RWPE1 (cell line): ENCODE measurements around the gene KLF6.

Experiments
- CTCF ChIA-PET: fragments of 350-600 bp; sonication (Branson Sonifier 250); formaldehyde crosslinking; extraction: SDS; loops from one replicate; lab custom pipeline; 2021; lab: Yijun Ruan, JAX
- POLR2A ChIA-PET: fragments of 400-600 bp; formaldehyde crosslinking; extraction: SDS; loops from one replicate; lab custom pipeline; 2020; ENCODE audit warnings: antibody characterized with exemption; ENCODE audit not compliant: low non-redundant PET; lab: Yijun Ruan, JAX
- DNase-seq: peaks from one replicate; pipeline ENCODE4 v3.0.0; 2012; ENCODE audit warnings: low spot score
- H3K27ac ChIP-seq: fragments of 450-650 bp; 2 replicates; pipeline ENCODE4 v1.5.1; 2017
- CTCF ChIP-seq: fragments of 450-650 bp; conservative IDR thresholded peaks from 2 replicates; pipeline ENCODE4 v1.5.1; 2017; ENCODE audit warnings: low read depth, mild to moderate bottlenecking

The KLF6 gene

GRCh38 chr10:3761904-3762303 lies 23.1 kb downstream of the KLF6 start:
- no peak for DNase-seq
- ChIA-PET CTCF (no interaction called here), POLR2A (no interaction called here)
- H3K27ac ChIP-seq: no peak overlapping the region
- no peak for TF ChIP-seq CTCF

GRCh38 chr10:3761021-3761686 lies 23.9 kb downstream of the KLF6 start:
- DNase-seq: no peak
- H3K27ac ChIP-seq: no peak overlapping the region
- ChIA-PET POLR2A (no interaction called here), CTCF (no interaction called here)
- TF ChIP-seq CTCF: no peak

- H3K27ac ChIP-seq: no peak overlapping the region
- no peak for TF ChIP-seq CTCF
- ChIA-PET POLR2A (no interaction called here), CTCF (no interaction called here)
- DNase-seq: no peak
Measured at GRCh38 chr10:3760083-3760482, 24.9 kb downstream of the KLF6 start.

- DNase-seq: no peak
- no peak for TF ChIP-seq CTCF
- H3K27ac ChIP-seq: no peak overlapping the region
- ChIA-PET POLR2A (no interaction called here), CTCF (no interaction called here)
Measured at GRCh38 chr10:3759397-3759796, 25.6 kb downstream of the KLF6 start.

GRCh38 chr10:3758491-3758970 lies 26.5 kb downstream of the KLF6 start:
- peak overlapping the region; percentile 91 for H3K27ac ChIP-seq
- no peak for DNase-seq
- CTCF ChIA-PET: no interaction called here
- POLR2A ChIA-PET: no interaction called here
- no peak for TF ChIP-seq CTCF

- CTCF ChIA-PET: interaction anchor here (0.5 kb wide), 1 partner anchor 573 kb away, joined by 7 read pairs; no protein-coding TSS in a partner anchor
- TF ChIP-seq CTCF: no peak
- POLR2A ChIA-PET: no interaction called here
- H3K27ac ChIP-seq: peak overlapping the region; percentile 91
- peak; percentile 80 for DNase-seq
Measured at GRCh38 chr10:3757638-3758490, 27.1 kb downstream of the KLF6 start.
